Body of pancreas (tissue), 4 donors: Measurements from ENCODE around the gene MKI67. TPM values are rescaled to one million over a fixed set of nuclear protein-coding genes. Genes with fewer than 3 reads are reported as not detected.

ENCODE experiments used
- ATAC-seq: fragments of 150-250 bp; one replicate; pipeline ENCODE4 v1.9.1; 2016
- DNase-seq, 4 donors: peaks; one replicate each; pipeline ENCODE4 v3.0.0-alpha.2; 2019
- H3K27ac ChIP-seq, 4 donors: fragments of 200-600 bp; sonication (generic); 1 replicate in 3 of 4; 2 replicates in 1 of 4; pipeline versions ENCODE4 v1.5.1 to v1.6.1; 2016 to 2019; ENCODE audit warnings: mild to moderate bottlenecking in 1 of 4, mixed read lengths in 1 of 4, moderate library complexity in 1 of 4
- H3K27me3 ChIP-seq, 2 donors: fragments of 200-600 bp; sonication (generic); one replicate each; pipeline ENCODE4 v1.6.0; 2016; ENCODE audit warnings: mild to moderate bottlenecking in 1 of 2
- H3K36me3 ChIP-seq, 2 donors: fragments of 200-600 bp; sonication (generic); replicated peaks in 1 of 2; 2 replicates each; pipeline ENCODE4 v1.5.1; 2016; ENCODE audit warnings: low read depth in 2 of 2; ENCODE audit not compliant: insufficient read depth in 1 of 2
- H3K4me1 ChIP-seq: fragments of 200-600 bp; sonication (generic); one replicate; pipeline ENCODE4 v1.6.0; 2016
- H3K4me3 ChIP-seq, 2 donors: fragments of 200-600 bp; sonication (generic); 1 replicate in 1 of 2; 2 replicates in 1 of 2; pipeline ENCODE4 v1.5.1; 2016 to 2019
- H3K9me3 ChIP-seq, 3 donors: fragments of 200-600 bp; sonication (generic); 1 replicate in 2 of 3; 2 replicates in 1 of 3; pipeline ENCODE4 v1.5.1; 2016
- POLR2A ChIP-seq, 3 donors: fragments of 450-650 bp; IDR thresholded peaks; one replicate each; pipeline ENCODE4 v1.6.1; 2016; ENCODE audit warnings: antibody characterized with exemption in 3 of 3, mild to moderate bottlenecking in 2 of 3
- WGBS, 2 donors: methylation state at CpG; one replicate each; pipeline ENCODE4 v1.1.5; 2017; 5-methylcytosine and 5-hydroxymethylcytosine counted together
- intact Hi-C: fragments of 100-400 bp; cut with DNase I; formaldehyde crosslinking; loops from one replicate; pipeline ENCODE4 v1.15.1; 2023
- total RNA-seq, 2 donors: library from RNA; depleted of rRNA; stranded (reverse); fragments of >200 nt; gene quantifications; one replicate each; pipeline ENCODE4 v1.1.0, GENCODE V29; 2016
- TF ChIP-seq, protein P1 (sequence below), 7 experiments: fragments of 450-650 bp in 4 of 7; fragments of 200-600 bp in 3 of 7; sonication (generic) in 3 of 7; IDR thresholded peaks; one replicate each; pipeline ENCODE4 v1.5.1; 2016 to 2019; ENCODE audit warnings: antibody characterized with exemption in 7 of 7

The MKI67 gene
- total RNA-seq, 2 donors from 2014 or later, result under 0.01 to 0.33 TPM

DNA sequence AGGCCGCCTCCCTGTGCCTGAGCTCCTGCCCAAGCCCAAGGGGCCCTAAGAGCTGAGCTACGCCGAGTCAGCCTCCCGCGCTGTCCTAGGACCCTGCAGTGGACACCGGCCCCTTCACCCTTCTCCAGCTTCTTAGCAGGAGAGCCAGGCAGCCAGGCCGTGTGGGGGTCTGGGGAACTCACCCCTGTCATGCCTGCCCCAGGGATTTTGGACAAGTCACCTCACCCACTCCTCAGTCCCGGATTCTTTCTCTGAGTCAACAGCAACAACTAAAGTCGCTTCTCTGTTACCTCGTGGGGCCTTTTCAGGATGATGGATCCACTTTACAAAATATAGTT lies 79.3 kb downstream of the MKI67 start:
- ATAC-seq, result no peak
- Histone ChIP-seq H3K27me3 (no peaks in the 10 kb centered on the region), H3K9me3 (no peaks in the 10 kb centered on the region), H3K27ac (no peak overlapping the region), H3K4me1 (no peaks in the 10 kb centered on the region), H3K36me3 (no peaks in the 10 kb centered on the region), H3K4me3 (no peak overlapping the region)
- 47 to 80% methylated on average over 3 to 10 of the region's 10 CpGs for WGBS, 2 donors
- intact Hi-C loops, result no loop called here
- TF ChIP-seq, protein P1, sequence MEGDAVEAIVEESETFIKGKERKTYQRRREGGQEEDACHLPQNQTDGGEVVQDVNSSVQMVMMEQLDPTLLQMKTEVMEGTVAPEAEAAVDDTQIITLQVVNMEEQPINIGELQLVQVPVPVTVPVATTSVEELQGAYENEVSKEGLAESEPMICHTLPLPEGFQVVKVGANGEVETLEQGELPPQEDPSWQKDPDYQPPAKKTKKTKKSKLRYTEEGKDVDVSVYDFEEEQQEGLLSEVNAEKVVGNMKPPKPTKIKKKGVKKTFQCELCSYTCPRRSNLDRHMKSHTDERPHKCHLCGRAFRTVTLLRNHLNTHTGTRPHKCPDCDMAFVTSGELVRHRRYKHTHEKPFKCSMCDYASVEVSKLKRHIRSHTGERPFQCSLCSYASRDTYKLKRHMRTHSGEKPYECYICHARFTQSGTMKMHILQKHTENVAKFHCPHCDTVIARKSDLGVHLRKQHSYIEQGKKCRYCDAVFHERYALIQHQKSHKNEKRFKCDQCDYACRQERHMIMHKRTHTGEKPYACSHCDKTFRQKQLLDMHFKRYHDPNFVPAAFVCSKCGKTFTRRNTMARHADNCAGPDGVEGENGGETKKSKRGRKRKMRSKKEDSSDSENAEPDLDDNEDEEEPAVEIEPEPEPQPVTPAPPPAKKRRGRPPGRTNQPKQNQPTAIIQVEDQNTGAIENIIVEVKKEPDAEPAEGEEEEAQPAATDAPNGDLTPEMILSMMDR (IDR thresholded peaks at IDR 0.05), result no peak
- TF ChIP-seq POLR2A (IDR thresholded peaks at IDR 0.05), result no peak
- no peak for DNase-seq

Other genes starting within 250 kb of the MKI67 start
- gene CLRN3, start 233.5 kb downstream of the MKI67 start, total RNA-seq, result under 1 TPM in 1 of 2 donors, not detected in 1; 0.26 TPM
- 1 to 10 TPM; 6.5 to 8.9 TPM for gene PTPRE, start 219.3 kb downstream of the MKI67 start, total RNA-seq